Fibroblast of peridontal ligament (primary cell): ENCODE measurements around the gene MYADML2.
"Not testable (repeated sequence)": the region's sequence is repeated elsewhere in the genome, so short reads cannot be mapped to it uniquely, and the experiment has no call there.

Experiments
- DNase-seq: peaks from one replicate; pipeline ENCODE4 v3.0.0-alpha.2; 2010; ENCODE audit errors: extremely low read depth

Gene MYADML2

GRCh38 chr17:81958633-81959342, 11.8 kb upstream of the MYADML2 start:
- no peak for DNase-seq

GRCh38 chr17:81957691-81958432, 10.8 kb upstream of the MYADML2 start:
- DNase-seq = no peak

GRCh38 chr17:81956607-81957589, 9.9 kb upstream of the MYADML2 start:
- no peak for DNase-seq

DNA sequence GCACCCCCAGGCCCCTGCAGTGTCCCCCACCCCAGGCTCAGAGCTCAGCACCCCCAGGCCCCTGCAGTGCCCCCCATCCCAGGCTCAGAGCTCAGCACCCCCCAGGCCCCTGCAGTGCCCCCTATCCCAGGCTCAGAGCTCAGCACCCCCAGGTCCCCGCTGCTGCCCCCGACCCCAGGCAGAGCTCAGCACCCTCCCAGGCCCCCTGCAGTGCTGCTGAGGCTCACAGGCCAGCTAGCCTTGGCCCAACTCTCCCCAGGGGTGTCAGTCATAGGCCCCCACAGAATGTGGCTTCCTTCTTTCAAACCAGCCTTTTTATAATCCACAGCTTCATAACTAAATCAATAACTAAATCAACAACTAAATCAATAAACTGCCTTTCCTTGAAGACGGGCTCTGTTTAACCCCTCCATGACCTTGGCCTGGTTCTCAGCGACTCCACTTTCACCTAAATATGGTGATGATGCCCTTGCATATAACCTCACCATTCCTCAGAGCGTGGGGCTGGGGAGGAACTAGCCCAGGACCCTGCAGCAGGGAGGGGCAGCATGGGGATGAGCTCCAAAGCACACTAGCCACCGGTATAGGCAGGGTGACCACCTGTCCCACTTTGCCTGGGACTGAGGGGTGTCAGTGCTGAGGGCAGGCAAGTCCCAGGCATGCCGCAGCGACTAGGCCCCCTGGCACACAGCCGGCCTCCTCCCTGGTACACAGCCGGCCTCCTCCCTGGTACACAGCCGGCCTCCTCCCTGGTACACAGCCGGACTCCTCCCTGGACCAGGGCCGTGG, 8.9 kb upstream of the MYADML2 start:
- DNase-seq = no peak

- no peak for DNase-seq
These were observed 8.1 kb upstream of the MYADML2 start for GRCh38 chr17:81955058-81955681.

- DNase-seq = no peak
These were observed 7.4 kb upstream of the MYADML2 start for GRCh38 chr17:81954131-81955057.

DNA sequence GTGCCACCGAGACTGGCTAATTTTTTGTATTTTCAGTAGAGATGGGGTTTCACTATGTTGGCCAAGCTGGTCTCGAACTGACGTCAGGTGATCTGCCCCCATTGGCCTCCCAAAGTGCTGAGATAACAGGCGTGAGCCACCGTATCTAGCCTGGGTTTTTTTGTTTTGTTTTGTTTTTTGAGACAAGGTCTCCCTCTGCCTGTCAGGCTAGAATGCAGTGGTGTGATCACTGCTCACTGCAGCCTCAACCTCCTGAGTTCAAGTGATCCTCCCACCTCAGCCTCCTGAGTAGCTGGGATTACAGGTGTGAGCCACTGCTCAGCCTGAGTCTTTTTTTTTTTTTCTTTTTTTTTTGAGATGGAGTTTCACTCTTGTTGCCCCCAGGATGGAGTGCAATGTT, 6.4 kb upstream of the MYADML2 start:
- DNase-seq = not testable (repeated sequence)

DNA sequence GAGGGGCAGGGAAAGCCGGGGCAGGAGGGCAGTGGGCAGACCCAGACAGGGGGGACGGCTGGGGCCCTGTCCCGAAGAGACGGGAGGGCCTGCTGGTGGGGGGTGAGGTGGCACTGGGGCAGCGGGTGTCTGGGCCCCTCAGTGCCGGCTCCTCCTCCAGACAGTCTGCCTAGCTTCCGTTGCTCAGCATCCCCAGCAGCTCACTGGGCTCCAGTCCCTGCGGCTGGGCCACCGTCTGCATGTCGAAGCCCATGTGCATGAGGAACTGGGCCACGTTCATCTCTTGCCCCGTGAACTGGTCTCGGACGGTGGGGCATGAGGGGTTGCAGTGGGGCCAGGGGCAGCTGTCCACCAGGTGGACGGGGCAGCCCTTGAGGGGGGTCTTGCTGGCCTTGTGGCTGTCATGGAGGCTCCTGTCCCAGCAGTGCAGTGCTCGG, 5.8 kb upstream of the MYADML2 start:
- DNase-seq = no peak

DNA sequence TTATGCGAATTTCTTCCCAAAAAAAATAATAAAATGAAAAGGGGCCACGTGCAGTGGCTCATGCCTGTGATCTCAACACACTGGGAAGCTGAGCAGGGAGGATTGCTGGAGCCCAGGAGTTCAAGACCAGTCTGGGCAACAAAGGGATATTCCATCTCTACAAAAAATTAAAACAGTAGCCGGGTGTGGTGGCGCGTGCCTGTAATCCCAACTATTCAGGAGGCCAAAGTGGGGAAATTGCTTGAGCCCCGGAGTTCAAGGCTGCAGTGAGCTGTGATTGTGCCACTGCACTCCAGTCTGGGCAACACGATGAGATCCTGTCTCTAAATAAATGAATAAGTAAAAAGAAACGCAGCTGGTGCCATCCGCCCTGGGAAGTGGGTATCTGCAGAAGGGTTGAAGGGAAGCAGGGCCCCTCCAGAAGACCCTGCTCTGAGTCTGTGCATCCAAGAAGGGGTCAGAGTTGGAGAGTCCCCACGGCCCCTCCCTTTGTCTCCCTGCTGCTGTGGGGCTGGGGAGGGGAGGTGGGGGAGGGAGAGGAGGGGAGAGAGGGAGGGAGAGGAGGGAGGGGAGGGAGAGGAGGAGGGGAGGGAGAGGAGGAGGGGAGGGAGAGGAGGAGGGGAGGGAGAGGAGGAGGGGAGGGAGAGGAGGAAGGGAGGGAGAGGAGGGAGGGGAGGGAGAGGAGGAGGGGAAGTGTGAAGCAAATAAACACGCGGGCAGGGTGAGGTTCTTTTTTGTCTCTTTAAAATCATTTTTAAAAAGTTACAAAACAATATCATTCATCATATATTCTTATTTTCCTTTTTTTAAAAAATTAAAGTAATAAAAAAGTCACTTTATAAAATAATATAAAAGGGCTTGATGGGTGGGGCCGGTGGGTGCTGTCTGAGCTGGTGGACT, 5.0 kb upstream of the MYADML2 start:
- no peak for DNase-seq

- DNase-seq = no peak
These were observed 3.5 kb upstream of the MYADML2 start for GRCh38 chr17:81950501-81950900.

DNA sequence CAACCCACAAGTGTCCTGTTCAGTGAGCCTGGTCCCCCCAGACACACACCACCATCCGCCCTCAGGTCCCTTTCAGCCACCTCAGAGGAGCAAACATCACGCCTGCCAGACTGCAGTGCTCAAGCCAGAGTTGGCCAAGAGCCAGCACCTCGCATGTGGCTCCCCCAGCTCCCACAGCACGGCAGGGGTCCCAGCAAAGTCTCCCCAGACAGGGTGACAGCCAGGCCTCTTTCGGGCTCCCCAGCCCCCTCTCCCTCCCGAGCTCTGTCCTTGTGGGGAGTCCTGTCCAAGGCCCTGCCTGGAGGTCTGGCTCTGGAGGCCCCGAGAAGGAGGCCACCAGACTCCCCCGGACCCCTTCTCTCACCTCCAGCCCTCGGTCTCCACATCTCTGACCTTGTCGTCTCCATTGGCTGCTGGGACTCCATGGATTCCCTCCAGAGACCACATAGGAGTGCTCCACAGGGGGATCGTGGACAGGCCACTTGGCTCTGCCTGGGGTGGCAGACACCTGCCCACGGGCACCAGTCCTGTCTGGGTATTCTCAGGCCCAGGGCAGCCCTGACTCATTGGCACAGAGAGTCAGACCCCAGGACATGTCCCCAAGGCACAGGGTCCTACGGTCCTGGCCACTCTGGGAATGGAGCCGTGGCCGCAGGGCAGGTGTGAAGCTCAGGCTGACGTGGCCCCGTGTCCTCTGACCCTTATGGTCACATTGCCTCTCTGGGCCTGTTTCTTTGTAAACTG, 1.8 kb upstream of the MYADML2 start:
- DNase-seq = no peak

- no peak for DNase-seq
These were observed 2.2 kb downstream of the MYADML2 start for GRCh38 chr17:81944858-81945257.

DNA sequence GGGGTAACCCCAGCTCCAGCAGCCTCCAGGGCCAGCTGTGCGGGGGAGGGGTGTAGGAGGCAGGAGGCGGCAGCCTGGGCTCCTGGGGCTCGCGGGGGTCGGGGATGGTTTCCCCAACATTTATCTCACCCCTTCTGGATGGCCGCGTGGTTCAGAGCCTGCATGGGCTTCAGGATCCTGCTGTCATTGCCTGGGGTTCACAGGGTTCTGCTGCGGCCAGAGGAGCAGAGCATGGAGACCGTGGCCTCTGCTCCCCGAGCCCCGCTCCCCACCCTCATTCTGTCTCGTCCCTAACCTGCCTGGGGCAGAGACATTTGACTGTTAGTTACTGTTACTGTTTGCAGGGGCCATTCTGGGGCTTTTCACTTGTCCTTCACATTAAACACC, 4.9 kb downstream of the MYADML2 start:
- no peak for DNase-seq

GRCh38 chr17:81941484-81942166, 5.4 kb downstream of the MYADML2 start:
- no peak for DNase-seq

DNA sequence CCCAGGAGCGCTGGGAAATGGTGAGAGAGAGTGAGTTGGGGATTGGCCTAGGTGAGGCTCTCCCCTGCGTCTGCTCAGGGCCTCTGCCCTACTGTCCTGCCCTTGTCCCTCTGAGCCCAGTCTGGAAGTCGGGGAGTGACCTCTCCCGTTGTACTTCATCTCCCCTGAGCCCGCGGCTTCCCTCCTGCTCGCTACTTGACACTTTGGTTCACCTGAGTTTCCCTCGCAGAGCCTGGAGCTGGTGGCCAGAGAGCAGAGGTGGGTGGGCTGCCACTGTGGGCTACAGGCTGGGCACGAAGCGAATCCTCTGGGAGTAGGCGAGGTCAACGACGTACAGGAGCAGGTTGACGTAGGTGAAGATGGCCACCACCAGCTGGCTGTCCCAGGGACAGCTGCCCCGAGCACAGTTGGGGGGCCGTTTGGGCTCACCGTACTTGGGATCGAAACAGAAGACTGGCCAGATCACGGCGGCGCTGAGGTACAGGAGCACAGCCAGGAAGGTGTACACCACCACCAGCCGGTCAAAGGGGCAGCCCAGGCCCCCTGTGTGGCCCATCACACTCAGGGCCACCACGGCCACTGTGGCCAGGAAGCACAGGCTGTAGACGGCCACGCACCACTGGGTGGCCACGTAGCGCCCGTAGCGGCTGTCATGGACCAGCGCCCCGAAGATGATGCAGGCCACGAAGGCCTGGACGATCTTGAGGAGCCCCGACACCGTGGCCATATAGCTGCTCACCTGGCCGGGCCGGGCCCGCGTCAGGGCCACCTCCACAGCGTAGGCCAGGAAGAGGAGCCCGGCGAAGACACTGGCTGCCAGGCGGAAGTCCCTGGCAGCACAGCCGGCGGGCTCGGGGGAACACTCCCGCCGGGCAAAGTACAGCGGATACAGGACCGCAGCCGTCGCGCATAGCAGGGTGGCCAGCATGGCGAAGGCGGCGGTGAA, 6.2 kb downstream of the MYADML2 start:
- no peak for DNase-seq

DNA sequence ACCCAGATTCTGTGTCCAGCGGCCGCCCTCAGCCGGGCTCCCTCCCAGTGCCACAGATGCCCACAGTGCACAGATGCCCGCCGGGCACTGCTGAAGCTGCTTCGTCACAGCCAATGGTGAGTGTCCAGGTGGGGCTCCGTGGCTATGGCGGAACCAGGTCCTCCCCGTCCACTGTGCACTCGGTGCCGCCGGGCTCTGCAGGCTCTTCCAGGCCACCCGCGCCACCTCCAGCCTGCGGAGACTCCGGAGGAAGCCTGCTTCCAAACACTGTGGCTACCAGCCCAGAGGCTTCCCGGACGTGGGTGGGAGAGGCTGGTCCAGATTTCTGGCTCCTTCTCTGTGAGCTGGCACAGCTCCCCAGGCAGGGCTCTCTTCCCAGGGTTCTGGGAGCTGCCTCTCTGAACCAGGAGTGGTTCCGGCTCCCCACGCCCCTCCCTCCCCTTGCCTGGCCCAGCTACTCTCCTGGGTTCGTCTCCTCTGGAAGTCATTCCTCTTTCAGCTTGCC, 7.1 kb downstream of the MYADML2 start:
- DNase-seq = peak; percentile 68
